Fibroblast of skin of left quadriceps (primary cell): Measurements from ENCODE around the gene ZFP90.

ENCODE experiments used
- DNase-seq, 2 experiments: peaks; one replicate each; pipeline ENCODE4 v3.0.0-alpha.2; 2013; ENCODE audit warnings: low read depth in 2 of 2

The ZFP90 gene

DNA sequence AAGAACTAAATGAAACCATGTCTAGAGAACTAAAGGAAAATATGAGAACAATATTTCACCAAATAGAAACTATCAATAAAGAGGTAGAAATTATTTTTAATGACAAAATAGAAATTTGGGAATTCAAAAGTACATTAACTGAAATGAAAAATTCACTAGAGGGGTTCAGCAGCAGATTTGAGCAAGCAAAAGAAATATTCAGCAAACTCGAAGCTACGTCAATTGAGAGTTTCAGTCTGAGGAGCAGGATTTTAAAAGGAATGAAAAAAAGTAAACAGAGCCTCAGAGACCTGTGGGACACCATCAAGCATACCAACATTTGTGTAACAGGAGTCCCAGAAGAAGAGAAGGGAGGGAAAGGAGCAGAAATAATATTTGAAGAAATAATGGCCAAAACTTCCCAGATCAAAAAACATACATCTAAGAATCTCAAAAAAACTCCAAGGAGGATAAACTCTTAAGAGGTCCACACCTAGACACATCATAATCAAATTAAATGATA lies 38.3 kb downstream of the ZFP90 start:
- no peak for DNase-seq

GRCh38 chr16:68590201-68590994 lies 51.3 kb downstream of the ZFP90 start:
- peak; percentile 3 to 14 for DNase-seq

- no peak for DNase-seq
Observed at GRCh38 chr16:68592466-68593337, 53.6 kb downstream of the ZFP90 start.

DNA sequence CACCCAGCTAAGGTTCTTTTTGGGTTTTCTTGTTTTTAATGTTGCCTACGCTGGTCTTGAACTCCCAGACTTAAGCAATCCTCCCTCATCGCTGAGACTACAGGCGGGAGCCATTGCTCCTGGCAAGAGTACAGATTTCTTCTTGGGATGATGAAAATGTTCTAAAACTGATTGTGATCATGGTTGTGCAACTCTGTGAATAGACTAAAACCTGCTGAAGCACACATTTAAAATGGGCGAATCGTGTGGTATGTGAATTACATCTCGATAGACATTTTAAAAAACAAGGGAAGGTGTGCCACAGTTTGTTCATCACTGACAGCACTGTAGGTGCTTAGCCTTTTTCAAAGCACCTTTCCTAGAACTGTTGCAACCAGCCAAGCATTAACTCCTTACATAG lies 57.2 kb downstream of the ZFP90 start:
- no peak for DNase-seq

DNA sequence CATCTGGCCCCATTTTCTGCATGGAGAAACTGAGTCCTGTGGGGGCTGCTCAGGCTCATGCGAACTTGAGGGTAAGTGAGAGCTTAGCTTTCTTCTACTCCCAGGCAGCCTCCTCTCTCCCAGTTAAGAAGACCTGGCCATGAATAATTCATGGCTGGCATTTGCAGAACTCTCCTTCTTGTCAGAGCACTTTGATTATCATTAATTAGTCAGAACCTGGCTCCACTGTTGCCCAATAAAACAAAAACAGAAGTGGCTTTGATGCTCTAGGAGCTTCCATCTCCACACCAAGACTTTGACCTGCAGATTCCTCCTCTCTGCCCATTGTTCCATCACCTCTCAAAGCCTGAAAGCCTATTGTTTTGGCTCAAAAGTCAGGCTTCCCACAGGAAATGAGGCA lies 60.5 kb downstream of the ZFP90 start:
- DNase-seq, result no peak

DNA sequence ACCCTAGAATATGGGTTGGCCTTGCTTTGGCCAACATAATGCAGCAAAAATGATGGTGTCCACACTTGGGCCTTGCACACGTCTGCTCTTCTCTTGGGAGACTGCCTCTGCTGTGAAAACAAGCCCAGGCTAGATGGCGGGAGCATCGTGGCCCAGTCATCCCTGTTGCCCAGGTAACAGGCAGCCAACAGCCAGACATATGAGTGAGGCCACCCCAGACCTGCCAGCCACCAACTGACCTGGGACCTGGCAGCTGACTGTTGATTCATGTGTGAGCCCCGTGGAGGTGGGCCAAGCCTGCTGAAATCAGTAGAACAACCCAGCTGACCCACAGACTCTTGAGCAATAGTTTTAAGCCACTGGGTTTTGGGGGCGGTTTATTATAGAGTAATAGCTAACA lies 66.7 kb downstream of the ZFP90 start:
- no peak for DNase-seq

DNA sequence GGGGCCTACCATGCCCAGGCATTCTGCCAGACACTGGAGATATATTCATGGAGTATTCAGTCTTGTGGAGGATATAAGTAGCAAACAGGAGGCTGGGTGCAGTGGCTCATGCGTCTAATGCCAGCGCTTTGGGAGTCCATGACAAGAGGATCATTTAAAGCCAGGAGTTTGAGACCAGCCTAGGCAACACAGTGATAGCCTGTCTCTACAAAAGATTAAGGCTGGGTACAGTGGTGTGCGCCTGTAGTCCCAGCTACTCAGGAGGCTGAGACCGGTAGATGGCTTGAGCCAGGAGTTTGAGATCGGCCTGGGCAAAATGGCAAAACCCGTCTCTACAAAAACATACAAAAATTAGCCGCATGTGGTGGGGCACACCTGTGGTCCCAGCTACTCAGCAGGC lies 68.4 kb downstream of the ZFP90 start:
- no peak for DNase-seq

- no peak for DNase-seq
Observed at GRCh38 chr16:68608330-68608729, 69.2 kb downstream of the ZFP90 start.

GRCh38 chr16:68612996-68613395 lies 73.9 kb downstream of the ZFP90 start:
- no peak for DNase-seq

DNA sequence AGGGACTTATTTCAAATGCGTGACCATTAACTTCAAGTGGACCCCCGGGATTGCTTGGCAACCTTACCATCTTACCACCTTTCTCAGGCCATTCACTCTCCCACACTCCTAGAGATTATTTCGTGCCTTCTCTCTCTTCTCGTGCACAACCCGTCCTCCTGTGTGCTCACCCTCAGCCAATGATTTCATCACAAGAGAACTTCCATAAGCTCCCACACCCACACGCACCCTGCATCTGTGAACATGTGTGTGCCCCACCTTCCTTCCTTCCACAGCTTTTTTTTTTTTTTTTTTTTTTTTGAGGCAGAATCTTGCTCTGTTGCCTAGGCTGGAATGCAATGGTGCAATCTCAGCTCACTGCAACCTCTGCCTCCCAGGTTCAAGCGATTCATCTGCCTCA lies 78.6 kb downstream of the ZFP90 start:
- no peak for DNase-seq
